HepG2 (cell line): ENCODE measurements around the gene RREB1. TPM values are rescaled to one million over a fixed set of nuclear protein-coding genes. Genes with fewer than 3 reads are reported as not detected.
A peak's percentile ranks its signal among the peaks of the same experiment; 100 is the strongest.

Source experiments
- CEBPG ChIP-seq: IDR thresholded peaks from 2 replicates; pipeline ENCODE4 v1.6.1; 2016
- ERF ChIP-seq: IDR thresholded peaks from 2 replicates; pipeline ENCODE4 v1.6.1; 2018; ENCODE audit warnings: missing biosample characterization, missing genetic modification reagents
- FLYWCH1 ChIP-seq: sonication (generic); formaldehyde crosslinking; IDR thresholded peaks from 2 replicates; pipeline ENCODE4 v1.8.1; 2023; ENCODE audit warnings: mild to moderate bottlenecking, missing genetic modification reagents
- GLI4 ChIP-seq: sonication (generic); formaldehyde crosslinking; IDR thresholded peaks from 2 replicates; pipeline ENCODE4 v1.5.1; 2020; ENCODE audit warnings: missing genetic modification reagents, mild to moderate bottlenecking, moderate library complexity, borderline replicate concordance
- HDAC1 ChIP-seq: sonication (generic); formaldehyde crosslinking; IDR thresholded peaks from 2 replicates; pipeline ENCODE4 v1.5.1; 2020; ENCODE audit warnings: mild to moderate bottlenecking, missing genetic modification reagents
- HMGA1 ChIP-seq: sonication (generic); formaldehyde crosslinking; conservative IDR thresholded peaks from 2 replicates; pipeline ENCODE4 v1.4.0; 2020; ENCODE audit warnings: missing genetic modification reagents
- JUND ChIP-seq: sonication (generic); formaldehyde crosslinking; IDR thresholded peaks from 2 replicates; pipeline ENCODE4 v1.8.0; 2022; ENCODE audit warnings: mild to moderate bottlenecking, missing genetic modification reagents
- KLF6 ChIP-seq: IDR thresholded peaks from 2 replicates; pipeline ENCODE4 v1.8.0; 2016; ENCODE audit warnings: missing biosample characterization, missing genetic modification reagents
- KMT2A ChIP-seq: sonication (generic); formaldehyde crosslinking; IDR thresholded peaks from 2 replicates; pipeline ENCODE4 v1.4.0; 2020; ENCODE audit warnings: missing genetic modification reagents
- NFE2L2 ChIP-seq: fragments of 150-350 bp; IDR thresholded peaks from 2 replicates; pipeline ENCODE4 v1.6.1; 2014; ENCODE audit warnings: low read length
- PAXIP1 ChIP-seq: sonication (generic); formaldehyde crosslinking; conservative IDR thresholded peaks from 2 replicates; pipeline ENCODE4 v1.4.0; 2020; ENCODE audit warnings: mild to moderate bottlenecking, missing genetic modification reagents, moderate library complexity
- PCBP1 ChIP-seq: fragments of 200-400 bp; formaldehyde crosslinking; IDR thresholded peaks from 2 replicates; pipeline ENCODE4 v1.6.1; 2017; ENCODE audit warnings: mild to moderate bottlenecking, low read depth, low read length, borderline replicate concordance
- PHB2 ChIP-seq: fragments of 450-650 bp; IDR thresholded peaks from 2 replicates; pipeline ENCODE4 v1.6.1; 2018; ENCODE audit not compliant: partially characterized antibody
- RBM22 ChIP-seq: fragments of 200-400 bp; formaldehyde crosslinking; optimal IDR thresholded peaks from 2 replicates; pipeline ENCODE3; 2017; ENCODE audit warnings: mild to moderate bottlenecking, low read length, moderate library complexity
- RERE ChIP-seq: IDR thresholded peaks from 2 replicates; pipeline ENCODE4 v1.6.1; 2016; ENCODE audit warnings: low read depth, missing genetic modification reagents, missing compliant biosample characterization
- SNAPC2 ChIP-seq: sonication (generic); formaldehyde crosslinking; IDR thresholded peaks from 2 replicates; pipeline ENCODE4 v1.8.1; 2022; ENCODE audit warnings: mild to moderate bottlenecking, missing genetic modification reagents
- TBX2 ChIP-seq: sonication (generic); formaldehyde crosslinking; IDR thresholded peaks from 2 replicates; pipeline ENCODE4 v1.5.0; 2020; ENCODE audit warnings: missing genetic modification reagents, mild to moderate bottlenecking, borderline replicate concordance
- ZBTB38 ChIP-seq: sonication (generic); formaldehyde crosslinking; IDR thresholded peaks from 2 replicates; pipeline ENCODE4 v1.5.1; 2020; ENCODE audit warnings: mild to moderate bottlenecking, missing genetic modification reagents
- ZNF207 ChIP-seq: fragments of 450-650 bp; IDR thresholded peaks from 2 replicates; pipeline ENCODE4 v1.6.1; 2016; ENCODE audit warnings: antibody characterized with exemption, borderline replicate concordance
- ZNF331 ChIP-seq: sonication (generic); formaldehyde crosslinking; IDR thresholded peaks from 2 replicates; pipeline ENCODE4 v1.4.0; 2020; ENCODE audit warnings: missing genetic modification reagents
- ZNF83 ChIP-seq: sonication (generic); formaldehyde crosslinking; IDR thresholded peaks from 2 replicates; pipeline ENCODE4 v1.4.0; 2020; ENCODE audit warnings: missing genetic modification reagents, mild to moderate bottlenecking, borderline replicate concordance
- polyA plus RNA-seq, 8 experiments: library from polyadenylated mRNA; depleted of rRNA in 3 of 8; stranded (reverse) in 7 of 8; unstranded in 1 of 8; fragments of >200 nt; fragmentation: Illumina TruSeq in 4 of 8; extraction: Trizol in 4 of 8; gene quantifications; 2 replicates each; pipeline versions ENCODE4 v1.2.1 to v1.2.3, GENCODE V29; 2011 to 2016; ENCODE audit warnings: low read depth in 4 of 8, missing spikeins in 1 of 8, mixed read lengths in 1 of 8; ENCODE audit not compliant: insufficient read depth in 1 of 8
- total RNA-seq, 5 experiments: library from RNA; depleted of rRNA; stranded (reverse); fragments of >200 nt; fragmentation: Illumina TruSeq; extraction: Trizol; gene quantifications; 2 replicates each; pipeline ENCODE4 v1.2.3, GENCODE V29; 2016; ENCODE audit warnings: low read depth in 1 of 5
- TF ChIP-seq, protein P1 (sequence below): sonication (generic); formaldehyde crosslinking; IDR thresholded peaks from 2 replicates; pipeline ENCODE4 v1.8.0; 2022; ENCODE audit warnings: low read depth, missing genetic modification reagents

The RREB1 gene
- total and polyA plus RNA-seq, 2 of the 13 experiments (the other 11 are each of a cell fraction or from before 2014, with no cell fraction given) = 6.1 to 23.2 TPM

DNA sequence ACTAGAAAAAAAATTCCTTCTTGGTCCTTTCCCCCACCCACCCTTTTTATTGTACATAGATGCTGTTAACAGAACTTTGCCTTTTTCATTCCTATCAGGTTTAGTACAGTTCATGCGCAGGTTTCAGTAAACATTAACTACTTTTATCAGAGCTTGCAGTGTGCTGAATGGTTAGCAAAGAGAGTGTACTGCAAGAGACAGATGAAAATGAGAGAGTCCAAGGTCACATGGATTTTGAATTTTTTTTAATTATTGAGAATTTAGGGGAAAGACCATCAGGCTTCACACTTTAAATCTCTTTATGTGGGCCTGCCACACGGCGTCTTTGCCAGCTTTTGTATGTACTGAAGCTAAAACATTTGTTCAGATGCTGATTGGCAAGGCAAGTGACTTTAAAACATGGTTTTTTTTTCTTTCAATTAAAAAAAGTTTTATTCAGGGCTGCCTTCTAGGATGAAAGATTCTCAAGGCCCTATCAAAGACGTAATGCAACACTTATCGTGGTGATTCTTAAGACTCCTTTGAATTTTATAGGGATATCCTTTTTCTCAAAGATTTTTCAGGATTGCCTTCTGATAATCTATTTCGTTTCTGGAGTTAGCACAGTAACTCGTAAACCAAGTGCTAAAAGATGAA is 32.2 kb downstream of the RREB1 start (continued):
- no peak for TF ChIP-seq KLF6 (CRISPR knock-in tag)
- TF ChIP-seq CEBPG (CRISPR knock-in tag) = peak; percentile 68
- no peak for TF ChIP-seq FLYWCH1 (CRISPR knock-in tag)
- no peak for TF ChIP-seq NFE2L2
- TF ChIP-seq PAXIP1 (CRISPR knock-in tag) = peak; percentile 95
- peak; percentile 60 for TF ChIP-seq RBM22
- TF ChIP-seq HMGA1 (CRISPR knock-in tag) = no peak
- no peak for TF ChIP-seq ZNF207
- no peak for TF ChIP-seq ZBTB38 (CRISPR knock-in tag)
- no peak for TF ChIP-seq PHB2
- TF ChIP-seq SNAPC2 (CRISPR knock-in tag) = no peak
- no peak for TF ChIP-seq ZNF331 (CRISPR knock-in tag)
- TF ChIP-seq RERE (CRISPR knock-in tag) = 0 out of 2 replicates have a peak, but pooled peaks have one; percentile 56
- TF ChIP-seq PCBP1 = no peak
- TF ChIP-seq TBX2 (CRISPR knock-in tag) = peak; percentile 14; the same call in 1 of the 2 replicates
- no peak for TF ChIP-seq KMT2A
- TF ChIP-seq JUND (CRISPR knock-in tag) = no peak
- TF ChIP-seq HDAC1 (CRISPR knock-in tag) = peak; percentile 64
- TF ChIP-seq GLI4 = no peak
- no peak for TF ChIP-seq ZNF83
- TF ChIP-seq, protein P1, sequence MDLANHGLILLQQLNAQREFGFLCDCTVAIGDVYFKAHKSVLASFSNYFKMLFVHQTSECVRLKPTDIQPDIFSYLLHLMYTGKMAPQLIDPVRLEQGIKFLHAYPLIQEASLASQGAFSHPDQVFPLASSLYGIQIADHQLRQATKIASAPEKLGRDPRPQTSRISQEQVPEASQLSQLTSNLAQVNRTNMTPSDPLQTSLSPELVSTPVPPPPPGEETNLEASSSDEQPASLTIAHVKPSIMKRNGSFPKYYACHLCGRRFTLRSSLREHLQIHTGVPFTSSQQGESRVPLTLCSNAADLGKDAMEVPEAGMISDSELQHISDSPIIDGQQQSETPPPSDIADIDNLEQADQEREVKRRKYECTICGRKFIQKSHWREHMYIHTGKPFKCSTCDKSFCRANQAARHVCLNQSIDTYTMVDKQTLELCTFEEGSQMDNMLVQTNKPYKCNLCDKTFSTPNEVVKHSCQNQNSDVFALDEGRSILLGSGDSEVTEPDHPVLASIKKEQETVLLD = no peak
- no peak for TF ChIP-seq ERF (CRISPR knock-in tag)
